Lower leg skin (tissue), 3 donors: ENCODE data around the gene HOPX.

Source experiments
- POLR2A ChIP-seq, 2 donors: fragments of 450-650 bp; IDR thresholded peaks; one replicate each; pipeline ENCODE4 v1.6.1; 2016 to 2017; ENCODE audit warnings: antibody characterized with exemption in 2 of 2, mild to moderate bottlenecking in 1 of 2, moderate library complexity in 1 of 2
- TF ChIP-seq, protein P1 (sequence below), 3 donors: fragments of 450-650 bp; IDR thresholded peaks; one replicate each; pipeline ENCODE4 v1.5.1; 2016; ENCODE audit warnings: antibody characterized with exemption in 3 of 3, mild to moderate bottlenecking in 3 of 3, moderate library complexity in 2 of 3

DNA sequence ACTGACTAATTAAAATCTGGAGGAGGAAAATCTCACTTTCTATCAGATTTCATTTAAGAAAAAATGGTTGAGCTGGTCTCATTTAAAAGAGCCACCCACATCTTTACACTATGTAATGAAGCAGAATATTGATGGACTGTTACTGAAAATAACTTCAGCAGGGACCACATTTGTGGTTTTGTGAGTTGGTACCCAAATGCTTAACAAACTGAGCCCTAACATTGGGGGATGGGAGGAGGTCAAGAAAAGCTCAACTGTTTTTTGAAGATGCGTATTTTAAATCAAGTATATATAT lies 30.1 kb downstream of the HOPX start:
- TF ChIP-seq POLR2A (IDR thresholded peaks at IDR 0.05) = no peak
- TF ChIP-seq, protein P1, sequence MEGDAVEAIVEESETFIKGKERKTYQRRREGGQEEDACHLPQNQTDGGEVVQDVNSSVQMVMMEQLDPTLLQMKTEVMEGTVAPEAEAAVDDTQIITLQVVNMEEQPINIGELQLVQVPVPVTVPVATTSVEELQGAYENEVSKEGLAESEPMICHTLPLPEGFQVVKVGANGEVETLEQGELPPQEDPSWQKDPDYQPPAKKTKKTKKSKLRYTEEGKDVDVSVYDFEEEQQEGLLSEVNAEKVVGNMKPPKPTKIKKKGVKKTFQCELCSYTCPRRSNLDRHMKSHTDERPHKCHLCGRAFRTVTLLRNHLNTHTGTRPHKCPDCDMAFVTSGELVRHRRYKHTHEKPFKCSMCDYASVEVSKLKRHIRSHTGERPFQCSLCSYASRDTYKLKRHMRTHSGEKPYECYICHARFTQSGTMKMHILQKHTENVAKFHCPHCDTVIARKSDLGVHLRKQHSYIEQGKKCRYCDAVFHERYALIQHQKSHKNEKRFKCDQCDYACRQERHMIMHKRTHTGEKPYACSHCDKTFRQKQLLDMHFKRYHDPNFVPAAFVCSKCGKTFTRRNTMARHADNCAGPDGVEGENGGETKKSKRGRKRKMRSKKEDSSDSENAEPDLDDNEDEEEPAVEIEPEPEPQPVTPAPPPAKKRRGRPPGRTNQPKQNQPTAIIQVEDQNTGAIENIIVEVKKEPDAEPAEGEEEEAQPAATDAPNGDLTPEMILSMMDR (IDR thresholded peaks at IDR 0.05) = no peak
